Endothelial cell (in vitro differentiated cells): Measurements from ENCODE around the gene ACSS1. TPM values are rescaled to one million over a fixed set of nuclear protein-coding genes. Genes with fewer than 3 reads are reported as not detected.

Experiments used
- DNase-seq: peaks from one replicate; pipeline ENCODE4 v3.0.0; 2021; ENCODE audit warnings: low spot score
- H3K27ac Mint-ChIP-seq: one replicate; pipeline ENCODE4 v1.8.0; 2021; ENCODE audit warnings: mixed read lengths, inconsistent platforms; ENCODE audit not compliant: unreplicated experiment
- H3K27me3 Mint-ChIP-seq: one replicate; pipeline ENCODE4 v1.8.0; 2021; ENCODE audit warnings: mild to moderate bottlenecking, moderate library complexity, mixed read lengths, inconsistent platforms; ENCODE audit not compliant: unreplicated experiment
- H3K36me3 Mint-ChIP-seq: one replicate; pipeline ENCODE4 v1.8.0; 2021; ENCODE audit warnings: mild to moderate bottlenecking, low read depth, mixed read lengths, inconsistent platforms; ENCODE audit not compliant: unreplicated experiment
- H3K4me1 Mint-ChIP-seq: one replicate; pipeline ENCODE4 v1.8.0; 2021; ENCODE audit warnings: mild to moderate bottlenecking, mixed read lengths, inconsistent platforms; ENCODE audit not compliant: unreplicated experiment
- H3K4me3 Mint-ChIP-seq: one replicate; pipeline ENCODE4 v1.8.0; 2021; ENCODE audit warnings: mild to moderate bottlenecking, mixed read lengths, inconsistent platforms; ENCODE audit not compliant: unreplicated experiment
- H3K9me3 Mint-ChIP-seq: one replicate; pipeline ENCODE4 v1.8.0; 2021; ENCODE audit warnings: mixed read lengths, inconsistent platforms; ENCODE audit not compliant: unreplicated experiment
- total RNA-seq: library from RNA; stranded (reverse); fragmentation: NEBNext Ultra II Directional; extraction: Animal tissue kit (Norgen Biotek cat#: 25700); gene quantifications from one replicate; pipeline ENCODE4 v1.2.1, GENCODE V29; 2021; ENCODE audit not compliant: unreplicated experiment
- TF ChIP-seq, protein P1 (sequence below): fragments of 200-600 bp; sonication (generic); IDR thresholded peaks from one replicate; pipeline ENCODE4 v1.5.0; 2021; ENCODE audit warnings: antibody characterized with exemption; ENCODE audit not compliant: unreplicated experiment

ACSS1 gene
- total RNA-seq, 1 donor from 2014 or later: 15.5 TPM

DNA sequence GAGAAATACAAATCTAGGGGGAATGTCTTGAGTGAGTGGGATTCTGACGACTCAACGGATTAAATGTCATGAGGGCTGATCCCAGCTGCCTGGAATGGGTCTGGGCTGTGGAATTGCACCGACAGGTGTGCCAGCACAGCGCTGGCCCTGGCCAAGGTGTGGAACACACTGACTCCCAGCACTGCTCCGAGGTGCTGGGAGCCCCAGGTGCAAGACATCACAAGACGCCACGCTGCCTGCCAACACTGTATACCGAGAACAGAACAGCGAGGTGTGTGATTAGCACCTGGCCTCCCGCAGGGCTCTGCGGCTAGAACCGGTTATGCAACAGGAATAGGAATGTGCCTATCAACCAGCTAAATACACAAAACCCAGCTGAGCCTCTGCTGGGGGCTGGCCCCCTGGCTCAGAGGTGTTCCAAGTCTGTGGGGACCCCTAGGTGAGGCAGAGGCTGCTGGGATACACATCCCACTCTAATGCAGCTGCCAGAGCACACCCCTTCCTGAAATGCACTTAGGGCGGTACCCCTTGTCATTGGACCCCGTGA is 40.6 kb downstream of the ACSS1 start:
- no peaks in the 10 kb centered on the region for H3K9me3 Mint-ChIP-seq
- no peak overlapping the region for H3K4me3 Mint-ChIP-seq
- H3K27ac Mint-ChIP-seq: no peak overlapping the region
- H3K36me3 Mint-ChIP-seq: peaks cover 14% of the 10 kb centered on the region
- TF ChIP-seq, protein P1, sequence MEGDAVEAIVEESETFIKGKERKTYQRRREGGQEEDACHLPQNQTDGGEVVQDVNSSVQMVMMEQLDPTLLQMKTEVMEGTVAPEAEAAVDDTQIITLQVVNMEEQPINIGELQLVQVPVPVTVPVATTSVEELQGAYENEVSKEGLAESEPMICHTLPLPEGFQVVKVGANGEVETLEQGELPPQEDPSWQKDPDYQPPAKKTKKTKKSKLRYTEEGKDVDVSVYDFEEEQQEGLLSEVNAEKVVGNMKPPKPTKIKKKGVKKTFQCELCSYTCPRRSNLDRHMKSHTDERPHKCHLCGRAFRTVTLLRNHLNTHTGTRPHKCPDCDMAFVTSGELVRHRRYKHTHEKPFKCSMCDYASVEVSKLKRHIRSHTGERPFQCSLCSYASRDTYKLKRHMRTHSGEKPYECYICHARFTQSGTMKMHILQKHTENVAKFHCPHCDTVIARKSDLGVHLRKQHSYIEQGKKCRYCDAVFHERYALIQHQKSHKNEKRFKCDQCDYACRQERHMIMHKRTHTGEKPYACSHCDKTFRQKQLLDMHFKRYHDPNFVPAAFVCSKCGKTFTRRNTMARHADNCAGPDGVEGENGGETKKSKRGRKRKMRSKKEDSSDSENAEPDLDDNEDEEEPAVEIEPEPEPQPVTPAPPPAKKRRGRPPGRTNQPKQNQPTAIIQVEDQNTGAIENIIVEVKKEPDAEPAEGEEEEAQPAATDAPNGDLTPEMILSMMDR: no peak
- no peaks in the 10 kb centered on the region for H3K4me1 Mint-ChIP-seq
- DNase-seq: no peak
- H3K27me3 Mint-ChIP-seq: peaks cover 3% of the 10 kb centered on the region

DNA sequence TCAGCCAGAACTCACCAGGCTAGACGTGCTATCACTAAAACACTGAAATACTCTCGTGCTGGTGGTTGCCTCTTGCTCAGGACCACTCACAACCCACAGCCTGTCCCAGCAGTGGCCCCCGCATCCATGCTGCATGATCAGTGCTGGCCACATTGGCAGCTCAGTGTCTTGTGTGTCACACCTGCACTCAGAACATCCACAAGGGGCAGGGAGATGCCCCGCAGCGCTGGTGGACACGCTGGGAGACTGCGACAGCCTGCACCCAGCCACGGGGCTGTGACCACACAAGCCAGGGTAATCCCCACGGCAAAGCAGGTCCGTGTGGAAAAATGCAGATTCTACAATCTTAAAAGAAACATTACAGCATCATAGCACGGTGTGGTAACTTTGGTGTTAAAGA is 41.5 kb downstream of the ACSS1 start:
- peaks cover 3% of the 10 kb centered on the region for H3K27me3 Mint-ChIP-seq
- no peak for DNase-seq
- H3K4me1 Mint-ChIP-seq: no peaks in the 10 kb centered on the region
- H3K27ac Mint-ChIP-seq: no peak overlapping the region
- TF ChIP-seq, protein P1: no peak
- peaks cover 14% of the 10 kb centered on the region for H3K36me3 Mint-ChIP-seq
- no peaks in the 10 kb centered on the region for H3K9me3 Mint-ChIP-seq
- no peak overlapping the region for H3K4me3 Mint-ChIP-seq

DNA sequence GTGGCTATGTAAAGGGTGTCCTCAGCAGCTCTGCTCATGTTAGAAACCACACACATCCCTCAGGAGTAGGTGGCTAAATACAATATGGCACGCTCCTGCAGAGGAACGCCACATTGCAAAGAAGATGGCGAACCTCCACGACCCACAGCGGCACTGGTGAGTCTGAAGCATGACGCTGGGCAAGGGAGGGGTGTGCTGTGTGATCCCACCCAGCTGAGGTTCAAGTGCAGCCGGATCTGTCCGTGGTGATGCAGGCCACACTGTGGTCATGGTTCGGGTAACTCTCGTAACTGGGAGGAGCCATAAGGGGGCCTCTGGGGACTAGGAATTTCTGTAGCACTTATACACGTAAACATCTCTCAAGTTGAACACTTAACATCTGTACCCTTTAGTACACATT is 42.0 kb downstream of the ACSS1 start:
- no peak overlapping the region for H3K27ac Mint-ChIP-seq

DNA sequence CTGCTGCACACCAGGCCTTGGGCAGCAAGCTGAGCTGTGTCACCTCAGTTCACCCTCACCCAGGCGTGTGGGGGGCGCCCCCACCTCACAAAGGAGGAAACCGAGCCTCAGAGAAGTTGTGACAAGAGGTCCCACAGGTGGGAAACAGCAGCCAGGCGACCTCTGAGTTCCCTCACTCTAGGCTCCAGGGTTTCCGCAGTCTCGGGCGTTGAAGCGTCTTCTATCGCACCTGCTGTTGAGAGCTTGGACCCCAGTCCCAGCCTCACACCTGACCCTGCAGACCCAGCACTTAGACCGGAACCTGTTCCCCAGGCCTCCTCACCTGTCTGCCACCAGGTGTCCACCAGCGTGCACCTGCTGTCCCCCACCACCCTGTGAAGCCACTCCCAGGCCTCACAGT is 43.1 kb downstream of the ACSS1 start:
- Mint-ChIP-seq H3K36me3 (peaks cover 7% of the 10 kb centered on the region), H3K27ac (no peak overlapping the region), H3K27me3 (peaks cover 5% of the 10 kb centered on the region), H3K4me3 (no peak overlapping the region), H3K4me1 (peaks cover 2% of the 10 kb centered on the region), H3K9me3 (no peaks in the 10 kb centered on the region)
- TF ChIP-seq, protein P1: no peak
- DNase-seq: no peak

More for the DNA sequence above, 42.0 kb downstream of the ACSS1 start:
- peaks cover 3% of the 10 kb centered on the region for H3K27me3 Mint-ChIP-seq
- H3K36me3 Mint-ChIP-seq: peaks cover 14% of the 10 kb centered on the region
- H3K4me1 Mint-ChIP-seq: no peaks in the 10 kb centered on the region
- H3K4me3 Mint-ChIP-seq: no peak overlapping the region
- no peaks in the 10 kb centered on the region for H3K9me3 Mint-ChIP-seq
- TF ChIP-seq, protein P1: no peak
- no peak for DNase-seq

DNA sequence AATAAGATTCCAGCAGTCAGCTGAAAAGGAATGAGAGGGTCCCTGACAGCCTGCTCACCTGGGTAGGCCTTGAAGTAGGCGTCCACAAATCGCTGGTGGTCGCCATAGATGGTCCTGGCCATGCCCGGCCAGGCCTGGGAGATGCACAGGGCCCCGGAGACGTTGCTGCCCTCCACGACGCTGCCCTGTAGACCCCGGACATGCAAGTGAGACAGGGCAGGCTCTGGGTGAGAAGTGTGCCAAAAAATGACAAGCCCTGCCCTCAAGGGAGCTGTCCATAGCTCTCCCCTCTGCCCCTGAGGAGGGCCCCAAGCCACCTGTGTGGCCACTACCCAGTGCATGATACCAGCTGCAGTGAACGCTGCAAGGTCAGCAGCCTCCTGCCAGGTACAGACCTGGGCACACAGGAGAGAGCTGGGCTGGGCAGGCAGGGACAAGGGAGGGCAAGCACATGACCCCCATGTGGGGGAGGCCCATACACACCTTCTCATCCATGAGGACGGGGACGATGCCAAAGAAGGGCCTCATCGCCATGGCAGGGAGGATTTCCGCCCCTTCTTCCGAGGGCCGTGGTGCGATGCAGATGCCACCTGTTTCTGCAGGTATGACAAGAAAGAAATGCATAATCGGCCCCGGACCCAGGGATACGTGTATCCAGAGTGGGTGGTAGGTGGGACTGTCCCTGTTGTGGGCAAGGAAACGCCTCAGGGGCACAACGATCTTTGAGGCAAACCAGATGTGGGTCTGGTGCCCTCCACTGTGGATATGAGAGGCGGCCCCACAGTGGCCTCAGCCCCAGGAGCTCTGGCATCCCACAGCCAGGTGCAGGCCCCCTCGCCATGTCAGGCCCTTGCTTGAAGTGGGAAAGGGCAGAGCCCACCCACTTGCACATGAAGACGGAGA is 44.2 kb downstream of the ACSS1 start:
- H3K36me3 Mint-ChIP-seq: peaks cover 4% of the 10 kb centered on the region
- H3K4me1 Mint-ChIP-seq: peaks cover 2% of the 10 kb centered on the region
- no peak overlapping the region for H3K27ac Mint-ChIP-seq
- no peak for DNase-seq
- H3K9me3 Mint-ChIP-seq: no peaks in the 10 kb centered on the region
- TF ChIP-seq, protein P1: no peak
- peaks cover 5% of the 10 kb centered on the region for H3K27me3 Mint-ChIP-seq
- no peak overlapping the region for H3K4me3 Mint-ChIP-seq
